BJ (cell line): Measurements from ENCODE around the gene TRIM49D1. TPM values are rescaled to one million over a fixed set of nuclear protein-coding genes. Genes with fewer than 3 reads are reported as not detected.
"Not testable (repeated sequence)": the region's sequence is repeated elsewhere in the genome, so short reads cannot be mapped to it uniquely, and the experiment has no call there.

Source experiments
- CTCF ChIA-PET: fragments of 350-600 bp; formaldehyde crosslinking; extraction: SDS; loops from one replicate; lab custom pipeline; 2021; ENCODE audit warnings: antibody characterized with exemption, inconsistent platforms; lab: Yijun Ruan, JAX
- POLR2A ChIA-PET: fragments of 300-600 bp; sonication (Branson Sonifier 250); formaldehyde crosslinking; extraction: SDS; loops from one replicate; lab custom pipeline; 2021; ENCODE audit warnings: antibody characterized with exemption; lab: Charles Lee
- DNase-seq: peaks from one replicate; pipeline ENCODE4 v3.0.0-alpha.2; 2011; ENCODE audit warnings: low read depth
- H3K27me3 ChIP-seq: 2 replicates; pipeline ENCODE4 v1.6.0; 2011; ENCODE audit warnings: low read length; ENCODE audit not compliant: control insufficient read depth, insufficient read depth
- H3K36me3 ChIP-seq: 2 replicates; pipeline ENCODE4 v1.5.1; 2011; ENCODE audit warnings: low read length; ENCODE audit not compliant: control insufficient read depth, insufficient read depth
- H3K4me3 ChIP-seq: 2 replicates; pipeline ENCODE4 v1.5.1; 2011; ENCODE audit warnings: low read depth, mild to moderate bottlenecking, control low read depth, low read length
- CTCF ChIP-seq: IDR thresholded peaks from 2 replicates; pipeline ENCODE4 v1.5.1; 2011; ENCODE audit warnings: low read depth, mild to moderate bottlenecking, control low read depth, inconsistent platforms, low read length, moderate library complexity; ENCODE audit not compliant: insufficient read depth
- polyA minus RNA-seq: library from RNA; depleted of rRNA, polyadenylated mRNA; stranded (reverse); fragments of >200 nt; gene quantifications from 2 replicates; pipeline ENCODE4 v1.2.3, GENCODE V29; 2011; rRNA and poly(A)+ RNA removed
- polyA plus RNA-seq: library from polyadenylated mRNA; depleted of rRNA; stranded (reverse); fragments of >200 nt; gene quantifications from 2 replicates; pipeline ENCODE4 v1.2.3, GENCODE V29; 2011; rRNA removed

TRIM49D1 gene
- polyA plus RNA-seq (not detected in 2 replicates), polyA minus RNA-seq (not detected in 2 replicates)

DNA sequence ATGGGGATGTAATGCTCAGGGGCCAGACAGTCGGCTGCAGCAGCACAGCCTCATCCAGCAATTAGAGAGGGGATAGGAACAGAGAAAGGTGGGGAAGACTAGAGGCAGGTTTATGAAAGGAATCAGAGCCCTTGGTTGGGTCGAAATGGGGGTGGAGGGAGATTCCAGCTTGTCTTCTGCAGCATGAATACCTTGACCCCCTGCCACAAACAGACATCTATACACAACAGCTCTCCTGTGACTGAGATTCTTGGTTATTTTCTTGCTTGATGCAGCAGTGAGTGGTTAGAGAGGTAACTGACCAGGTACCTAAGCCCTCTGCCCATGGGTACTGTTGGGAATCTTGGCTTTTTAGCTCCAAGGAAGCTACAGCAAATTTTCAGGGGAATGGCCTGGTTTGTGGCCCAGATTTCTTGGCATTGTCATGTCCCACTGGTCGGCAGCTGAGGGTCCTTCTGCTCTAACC, at the start of gene TRIM49D1:
Gene TRIM49D1 (minus strand): TSS at position 51 of the 466 bp plus-strand sequence. CDS start 4,535 bp downstream, outside the sequence.
- Histone ChIP-seq H3K36me3 (no peaks in the 10 kb centered on the region), H3K27me3 (no peaks in the 10 kb centered on the region), H3K4me3 (no peak within 1 kb of the TSS)
- ChIA-PET CTCF (no interaction called here), POLR2A (no interaction called here)
- no peak for TF ChIP-seq CTCF
- DNase-seq = no peak

DNA sequence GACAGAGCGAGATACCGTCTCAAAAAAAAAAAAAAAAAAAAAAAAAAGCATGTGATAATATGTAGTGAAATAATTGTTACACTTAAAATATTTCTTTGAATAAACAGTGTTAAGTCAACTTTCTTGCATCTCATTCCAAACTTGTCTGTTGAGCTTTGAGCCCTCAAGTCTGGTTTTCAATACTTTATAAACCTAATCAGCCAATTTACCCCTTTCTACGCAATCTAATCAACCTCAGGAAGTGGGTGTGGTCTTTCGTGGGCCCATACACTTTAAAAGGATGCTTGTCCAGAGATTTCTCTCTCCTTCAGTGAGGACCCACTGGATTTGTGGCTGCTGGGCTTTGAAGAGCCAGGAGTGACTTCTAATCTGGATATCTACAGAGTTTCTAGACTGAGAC, 43.7 kb upstream of the TRIM49D1 start, which contains the start of gene TRIM64:
Gene TRIM64 (plus strand): TSS at position 301 of the 400 bp plus-strand sequence. CDS start 2,467 bp downstream, outside the sequence.
- CTCF ChIA-PET, POLR2A ChIA-PET, H3K36me3 ChIP-seq, H3K27me3 ChIP-seq, H3K4me3 ChIP-seq, DNase-seq: not testable (repeated sequence)

GRCh38 chr11:89960833-89961232, 38.8 kb upstream of the TRIM49D1 start:
- DNase-seq, POLR2A ChIA-PET, H3K4me3 ChIP-seq, CTCF ChIA-PET, H3K27me3 ChIP-seq, H3K36me3 ChIP-seq: not testable (repeated sequence)

DNA sequence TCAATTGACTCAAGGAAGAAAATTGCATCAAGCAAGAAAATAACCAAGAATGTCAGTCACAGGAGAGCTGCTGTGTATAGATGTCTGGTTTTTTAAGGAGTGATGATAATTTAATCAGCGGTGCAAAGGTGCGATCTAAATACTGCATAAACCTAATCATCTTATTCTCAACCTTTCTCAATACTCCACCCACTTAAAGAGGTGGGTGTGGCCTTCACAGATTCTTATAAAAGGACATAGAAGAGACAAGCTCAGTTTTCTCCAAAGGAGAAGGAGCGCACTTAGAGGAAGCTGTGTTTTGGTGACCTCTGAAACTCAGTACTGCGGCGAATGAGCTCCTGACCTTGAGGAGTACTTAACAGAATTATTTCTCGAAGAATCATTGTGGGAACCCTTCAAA, 1.7 kb upstream of the TRIM49D1 start, which contains the start of gene TRIM49D2:
Gene TRIM49D2 (plus strand): TSS at position 301 of the 400 bp plus-strand sequence. CDS start 2,698 bp downstream, outside the sequence.
- CTCF ChIA-PET, H3K36me3 ChIP-seq, H3K27me3 ChIP-seq, H3K4me3 ChIP-seq, DNase-seq, POLR2A ChIA-PET: not testable (repeated sequence)

GRCh38 chr11:89900809-89901208, 21.2 kb downstream of the TRIM49D1 start:
- H3K27me3 ChIP-seq, CTCF ChIA-PET: not testable (repeated sequence)

DNA sequence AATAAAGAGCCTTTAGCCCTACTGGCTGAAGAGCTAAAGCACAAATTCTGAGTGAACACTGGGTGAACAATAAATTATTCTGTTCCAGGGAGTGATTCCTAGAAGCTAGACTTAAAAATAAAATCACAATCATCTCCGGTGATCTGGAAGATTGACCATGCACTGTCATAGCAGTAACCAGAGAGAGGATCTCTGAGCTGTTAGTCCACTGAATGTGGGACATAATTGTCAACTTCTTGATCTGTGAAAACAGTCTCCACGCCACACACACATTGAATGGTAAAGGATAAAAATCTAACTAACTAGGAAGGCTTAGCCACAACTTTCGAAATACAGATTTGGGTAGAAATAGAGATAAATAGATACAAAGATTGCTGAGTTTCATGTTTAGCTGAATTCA, 28.8 kb downstream of the TRIM49D1 start:
- H3K27me3 ChIP-seq, H3K4me3 ChIP-seq, H3K36me3 ChIP-seq, CTCF ChIA-PET, DNase-seq, POLR2A ChIA-PET: not testable (repeated sequence)

More at GRCh38 chr11:89900809-89901208, 21.2 kb downstream of the TRIM49D1 start:
- H3K4me3 ChIP-seq, DNase-seq, POLR2A ChIA-PET, H3K36me3 ChIP-seq: not testable (repeated sequence)

DNA sequence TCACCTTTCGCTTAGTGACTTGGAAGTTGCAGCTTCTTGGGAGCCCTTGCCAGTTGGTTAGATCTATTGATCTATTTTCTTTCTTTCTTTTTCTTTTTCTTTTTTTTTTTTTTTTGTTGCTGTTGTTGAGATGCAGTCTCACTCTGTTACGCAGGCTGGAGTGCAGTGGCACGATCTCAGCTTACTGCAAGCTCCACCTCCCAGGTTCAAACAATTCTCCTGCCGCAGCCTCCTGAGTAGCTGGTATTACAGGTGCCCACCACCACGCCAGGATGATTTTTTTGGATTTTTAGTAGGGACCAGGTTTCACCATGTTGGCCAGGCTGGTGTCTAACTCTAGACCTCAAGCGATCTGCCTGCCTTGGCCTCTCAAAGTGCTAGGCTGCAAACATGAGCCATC, 44.5 kb downstream of the TRIM49D1 start:
- H3K27me3 ChIP-seq, H3K4me3 ChIP-seq, CTCF ChIA-PET, H3K36me3 ChIP-seq, DNase-seq, POLR2A ChIA-PET: not testable (repeated sequence)

DNA sequence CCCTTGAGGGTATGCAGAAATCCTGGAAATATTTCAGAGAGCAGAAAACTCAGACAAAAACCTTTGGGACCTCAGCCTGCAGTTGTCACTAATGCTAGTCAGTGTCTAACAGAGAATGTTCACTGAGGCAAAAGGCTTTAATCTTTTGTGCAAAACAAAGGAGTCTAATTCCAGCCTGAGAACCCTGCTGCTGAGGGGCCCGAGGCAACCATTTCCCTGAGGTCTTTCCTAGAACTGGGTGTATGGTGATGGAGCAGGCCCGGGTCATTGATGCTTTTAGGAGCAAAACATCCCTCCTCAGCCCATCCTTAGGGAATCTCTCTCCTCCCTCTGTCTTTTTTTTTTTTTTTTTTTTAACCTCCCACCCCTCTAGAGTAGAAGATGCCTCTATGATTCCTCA, 49.5 kb downstream of the TRIM49D1 start:
- POLR2A ChIA-PET, CTCF ChIA-PET, H3K27me3 ChIP-seq, H3K36me3 ChIP-seq, DNase-seq, H3K4me3 ChIP-seq: not testable (repeated sequence)

GRCh38 chr11:89865223-89865622, 56.8 kb downstream of the TRIM49D1 start:
- DNase-seq, CTCF ChIA-PET, H3K36me3 ChIP-seq, H3K27me3 ChIP-seq, H3K4me3 ChIP-seq, POLR2A ChIA-PET: not testable (repeated sequence)

GRCh38 chr11:89863906-89864704, 57.9 kb downstream of the TRIM49D1 start:
- CTCF ChIA-PET, POLR2A ChIA-PET, H3K27me3 ChIP-seq, H3K4me3 ChIP-seq, DNase-seq, H3K36me3 ChIP-seq: not testable (repeated sequence)
